HG02981 (cell line): ENCODE data around the gene ASS1.

Experiments used
- ATAC-seq: cut with Tn5 transposase; IDR thresholded peaks from one replicate; pipeline ENCODE4 v1.9.1; 2021; ENCODE audit warnings: mild to moderate bottlenecking, moderate library complexity; ENCODE audit not compliant: unreplicated experiment

The ASS1 gene

GRCh38 chr9:130418776-130419175 lies 26.0 kb upstream of the ASS1 start:
- no peak for ATAC-seq

GRCh38 chr9:130419521-130420035 lies 25.2 kb upstream of the ASS1 start:
- ATAC-seq = no peak

- ATAC-seq = no peak
Measured at GRCh38 chr9:130421154-130421801, 23.5 kb upstream of the ASS1 start.

- ATAC-seq = no peak
Measured at GRCh38 chr9:130421802-130422276, 22.9 kb upstream of the ASS1 start.

GRCh38 chr9:130422546-130422945 lies 22.2 kb upstream of the ASS1 start:
- no peak for ATAC-seq

DNA sequence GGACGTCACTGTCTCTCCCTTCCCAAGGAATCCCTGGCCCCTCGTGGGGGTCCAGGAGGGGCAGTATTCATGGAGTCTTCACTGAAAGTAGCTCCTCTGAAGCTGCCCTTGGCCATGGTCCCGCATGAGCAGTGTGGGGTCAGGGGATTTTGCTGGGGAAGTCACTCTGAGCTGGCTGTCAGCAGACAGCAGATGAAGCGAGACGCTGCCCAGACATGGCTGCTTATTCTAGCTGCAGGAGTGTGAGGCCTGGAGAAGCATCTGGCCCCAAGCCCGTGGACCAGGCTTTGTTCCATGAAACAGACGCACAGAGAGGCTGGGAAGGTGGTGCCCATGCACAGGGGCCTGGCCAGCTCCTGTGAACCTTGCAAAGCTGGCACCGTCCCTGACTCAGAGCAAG lies 21.5 kb upstream of the ASS1 start:
- no peak for ATAC-seq

DNA sequence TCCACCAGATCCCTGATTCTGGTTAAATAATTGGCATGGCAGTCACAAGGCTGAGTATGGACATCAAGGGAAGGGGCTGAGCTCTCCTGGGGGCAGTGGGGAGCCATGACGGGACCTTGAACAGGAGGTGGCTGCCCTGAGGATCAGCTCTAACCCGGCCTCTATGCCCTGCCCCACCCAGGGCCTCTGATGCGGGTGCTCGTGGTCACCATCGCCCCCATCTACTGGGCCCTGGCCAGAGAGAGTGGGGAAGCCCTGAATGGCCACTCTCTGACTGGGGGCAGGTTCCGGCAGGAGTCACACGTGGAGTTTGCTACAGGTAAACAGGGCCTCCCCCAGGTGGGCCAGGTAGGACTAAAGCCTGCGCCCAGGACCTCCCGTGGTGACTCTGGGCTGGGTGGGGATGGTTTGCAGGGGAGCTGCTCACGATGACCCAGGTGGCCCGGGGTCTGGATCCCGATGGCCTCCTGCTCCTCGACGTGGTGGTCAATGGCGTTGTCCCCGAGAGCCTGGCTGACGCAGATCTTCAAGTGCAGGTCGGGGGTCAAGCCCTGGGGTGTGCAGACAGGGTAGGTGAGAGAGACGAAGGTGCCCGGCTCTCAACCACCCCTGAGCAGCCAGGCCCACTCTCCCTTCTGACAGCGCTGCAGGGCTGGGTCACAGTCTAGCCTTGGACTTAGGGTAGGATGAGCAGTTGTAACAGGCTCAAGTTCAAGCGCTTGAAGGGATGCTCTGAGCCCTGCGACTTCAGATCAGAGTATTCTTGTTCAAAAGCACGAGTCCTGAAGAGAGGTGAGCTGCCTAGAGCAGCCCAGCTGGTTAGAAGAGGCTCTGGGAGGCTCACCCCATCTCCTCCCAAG lies 19.9 kb upstream of the ASS1 start:
- ATAC-seq = no peak

- ATAC-seq = no peak
Measured at GRCh38 chr9:130425741-130426466, 18.9 kb upstream of the ASS1 start.

DNA sequence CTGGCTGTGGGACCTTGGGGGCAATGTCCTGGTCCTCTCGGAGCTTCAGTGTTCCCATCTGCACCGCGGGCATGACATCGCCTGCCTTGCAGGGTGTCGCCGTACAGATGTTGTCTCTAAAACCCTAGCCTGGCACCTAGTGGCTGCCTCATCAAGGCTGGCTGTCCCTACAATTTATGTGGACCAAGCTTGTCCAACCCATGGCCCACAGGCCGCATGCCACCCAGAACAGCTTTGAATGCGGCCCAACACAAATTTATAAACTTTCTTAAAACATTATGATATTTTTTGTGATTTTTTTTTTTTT lies 18.3 kb upstream of the ASS1 start:
- ATAC-seq = no peak

DNA sequence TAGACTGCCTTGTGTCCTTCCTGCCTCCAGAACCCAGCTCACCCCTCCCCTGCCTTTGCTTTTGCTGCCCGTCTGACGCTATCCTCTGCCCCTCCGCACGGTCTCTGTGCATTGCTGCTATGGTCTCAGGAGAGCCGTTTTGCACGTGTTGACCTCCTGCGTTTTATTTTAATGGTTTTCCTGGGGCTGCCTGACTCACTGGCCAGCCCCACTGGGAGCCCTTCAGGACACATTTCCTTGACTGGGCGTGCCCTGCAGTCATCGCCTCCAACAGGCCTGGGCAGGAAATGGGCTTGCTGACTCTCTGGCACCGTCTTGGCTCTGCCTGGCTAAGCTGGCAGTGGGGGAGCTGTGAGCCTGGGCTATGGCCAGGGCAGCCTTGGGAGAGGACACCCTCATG lies 17.9 kb upstream of the ASS1 start:
- no peak for ATAC-seq

DNA sequence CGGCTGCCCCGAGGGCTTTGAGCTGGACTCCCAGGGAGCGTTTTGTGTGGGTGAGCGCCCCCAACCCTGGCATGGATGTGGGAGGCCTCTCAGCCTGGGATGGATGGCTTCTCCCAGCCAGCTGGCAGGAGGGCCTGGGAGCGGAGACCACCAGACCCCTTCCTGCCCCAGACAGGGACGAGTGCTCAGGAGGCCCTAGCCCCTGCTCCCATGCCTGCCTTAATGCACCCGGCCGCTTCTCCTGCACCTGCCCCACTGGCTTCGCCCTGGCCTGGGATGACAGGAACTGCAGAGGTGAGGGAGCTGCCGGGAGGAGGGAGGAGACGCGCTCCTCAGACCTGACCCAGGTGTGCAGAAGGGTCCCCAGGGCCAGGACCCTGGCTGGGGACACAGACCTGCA lies 17.4 kb upstream of the ASS1 start:
- ATAC-seq = no peak

- no peak for ATAC-seq
Measured at GRCh38 chr9:130428086-130428665, 16.6 kb upstream of the ASS1 start.

DNA sequence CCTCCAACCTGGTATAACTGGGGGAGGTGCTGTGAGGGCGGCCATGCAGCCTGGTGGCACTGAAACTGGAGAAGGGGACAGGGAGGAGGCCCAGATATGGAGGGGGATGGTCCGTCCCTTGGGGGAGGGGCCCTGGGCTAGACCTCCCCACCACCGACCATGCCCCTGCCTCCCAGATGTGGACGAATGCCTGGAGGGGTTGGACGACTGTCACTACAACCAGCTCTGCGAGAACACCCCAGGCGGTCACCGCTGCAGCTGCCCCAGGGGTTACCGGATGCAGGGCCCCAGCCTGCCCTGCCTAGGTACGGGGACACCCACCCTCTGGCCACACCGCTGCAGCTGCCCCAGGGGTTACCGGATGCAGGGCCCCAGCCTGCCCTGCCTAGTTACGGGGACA lies 15.4 kb upstream of the ASS1 start:
- no peak for ATAC-seq

GRCh38 chr9:130429831-130430230 lies 14.9 kb upstream of the ASS1 start:
- ATAC-seq = no peak

GRCh38 chr9:130430232-130430631 lies 14.5 kb upstream of the ASS1 start:
- no peak for ATAC-seq

DNA sequence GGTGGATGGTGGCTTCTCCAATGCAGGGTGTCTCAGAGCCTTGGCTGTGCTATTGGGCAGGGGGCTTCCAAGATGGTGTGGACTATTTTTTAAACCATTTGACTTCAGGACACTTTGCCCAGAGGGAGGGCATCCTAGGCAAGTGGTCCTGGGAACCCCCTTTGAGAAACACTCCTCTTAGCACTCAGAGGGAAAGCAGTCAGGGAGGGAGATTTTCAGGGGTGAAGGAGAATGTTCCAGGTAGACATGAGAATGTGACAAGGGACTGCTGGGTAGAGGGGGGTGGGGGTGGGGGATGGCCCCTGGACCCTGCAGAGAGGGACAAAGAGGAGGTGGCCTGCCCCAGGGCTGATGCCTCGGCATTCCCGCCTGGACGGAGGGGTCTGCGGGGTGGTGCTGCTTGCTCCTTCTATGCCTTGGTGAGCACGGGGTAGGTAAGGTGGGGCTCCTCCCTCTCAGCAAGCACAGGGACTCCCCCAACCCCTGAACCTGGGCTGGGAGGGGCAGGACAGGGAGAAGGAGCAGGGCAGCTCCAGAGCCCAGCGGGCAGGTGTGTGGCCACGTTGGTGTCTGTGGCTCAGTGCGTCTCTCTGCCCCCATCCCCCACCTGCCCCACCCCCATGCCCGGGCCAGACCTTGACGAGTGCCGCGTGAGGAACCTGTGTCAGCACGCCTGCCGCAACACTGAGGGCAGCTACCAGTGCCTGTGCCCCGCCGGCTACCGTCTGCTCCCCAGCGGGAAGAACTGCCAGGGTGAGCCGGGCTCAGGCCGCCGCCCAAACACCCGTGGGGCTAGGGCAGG lies 13.8 kb upstream of the ASS1 start:
- ATAC-seq = no peak

- no peak for ATAC-seq
Measured at GRCh38 chr9:130431536-130432303, 13.0 kb upstream of the ASS1 start.

DNA sequence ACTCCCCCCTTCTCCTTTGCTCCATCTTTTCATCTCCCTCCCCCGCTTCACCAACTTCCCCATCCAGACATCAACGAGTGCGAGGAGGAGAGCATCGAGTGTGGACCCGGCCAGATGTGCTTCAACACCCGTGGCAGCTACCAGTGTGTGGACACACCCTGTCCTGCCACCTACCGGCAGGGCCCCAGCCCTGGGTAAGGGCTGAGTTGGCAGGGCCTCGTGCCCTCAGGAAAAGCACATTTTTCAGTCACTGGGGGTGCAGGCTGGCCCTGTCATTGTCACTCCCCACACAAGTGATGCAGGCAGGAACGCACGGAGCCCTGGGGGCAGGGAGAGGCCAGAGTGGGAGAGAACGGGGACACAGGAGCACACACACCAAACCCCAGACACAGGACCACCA lies 12.4 kb upstream of the ASS1 start:
- no peak for ATAC-seq

DNA sequence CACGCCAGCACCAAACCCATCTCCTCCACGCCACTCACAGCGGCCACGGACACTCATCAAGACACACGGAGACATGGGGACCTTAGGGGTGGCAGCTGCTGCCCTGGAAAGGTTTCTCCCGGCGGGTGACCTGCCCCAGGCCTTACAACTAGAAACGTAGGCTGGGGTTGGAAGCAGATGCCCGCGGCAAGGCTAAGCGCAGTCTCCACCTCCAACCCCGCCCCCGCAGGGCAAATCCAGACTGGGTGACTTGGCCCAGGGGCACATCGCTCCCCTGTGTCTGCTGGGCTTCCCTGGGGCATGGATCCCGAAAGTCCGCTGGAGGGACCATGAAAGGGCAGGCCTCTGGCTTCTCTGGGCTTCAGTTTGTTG lies 12.0 kb upstream of the ASS1 start:
- no peak for ATAC-seq
